ENCODE measurements around the gene CHN2. TPM values are rescaled to one million over a fixed set of nuclear protein-coding genes. Genes with fewer than 3 reads are reported as not detected.

Gene CHN2
- total and polyA plus RNA-seq, 2 donors (not counting 1 experiment from before 2014, with no cell fraction given) = 0.86 to 1.4 TPM

DNA sequence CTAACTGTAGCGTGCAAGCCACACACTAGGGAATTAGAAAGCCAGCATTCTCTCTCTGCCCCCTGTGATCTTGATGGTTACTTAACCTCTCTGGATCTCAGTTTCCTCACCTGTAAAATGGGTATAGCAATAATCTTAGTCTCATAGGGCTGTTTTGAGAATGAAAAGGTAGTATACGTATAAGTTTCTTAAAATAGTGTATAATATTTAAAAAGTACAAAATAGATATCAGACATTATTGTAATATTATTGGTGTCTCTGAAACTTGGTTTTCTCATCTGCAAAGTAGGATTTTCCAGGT lies 80.4 kb downstream of the CHN2 start:
- peaks cover 5% of the 10 kb centered on the region for H3K27me3 Mint-ChIP-seq
- H2AFZ ChIP-seq (ENCODE audit: insufficient read depth, low read depth, low read length, poor library complexity, severe bottlenecking) = no peak overlapping the region
- ChIA-PET CTCF (no interaction called here), POLR2A (no interaction called here)
- H3K27me3 ChIP-seq (replicated peaks in 1 of 4; ENCODE audit: control extremely low read depth in 1 of 4, control insufficient read depth in 3 of 4, insufficient read depth in 4 of 4, low read length in 3 of 4) = no peaks in the 10 kb centered on the region
- H3K4me1 ChIP-seq (ENCODE audit: control insufficient read depth in 2 of 2, insufficient read depth in 2 of 2, low read length in 2 of 2) = no peaks in the 10 kb centered on the region
- H3K36me3 ChIP-seq (replicated peaks in 1 of 2; ENCODE audit: control extremely low read depth in 1 of 2, control insufficient read depth in 1 of 2, extremely low read depth in 1 of 2, insufficient read depth in 2 of 2, low read length in 1 of 2) = no peaks in the 10 kb centered on the region
- TF ChIP-seq, protein P1, sequence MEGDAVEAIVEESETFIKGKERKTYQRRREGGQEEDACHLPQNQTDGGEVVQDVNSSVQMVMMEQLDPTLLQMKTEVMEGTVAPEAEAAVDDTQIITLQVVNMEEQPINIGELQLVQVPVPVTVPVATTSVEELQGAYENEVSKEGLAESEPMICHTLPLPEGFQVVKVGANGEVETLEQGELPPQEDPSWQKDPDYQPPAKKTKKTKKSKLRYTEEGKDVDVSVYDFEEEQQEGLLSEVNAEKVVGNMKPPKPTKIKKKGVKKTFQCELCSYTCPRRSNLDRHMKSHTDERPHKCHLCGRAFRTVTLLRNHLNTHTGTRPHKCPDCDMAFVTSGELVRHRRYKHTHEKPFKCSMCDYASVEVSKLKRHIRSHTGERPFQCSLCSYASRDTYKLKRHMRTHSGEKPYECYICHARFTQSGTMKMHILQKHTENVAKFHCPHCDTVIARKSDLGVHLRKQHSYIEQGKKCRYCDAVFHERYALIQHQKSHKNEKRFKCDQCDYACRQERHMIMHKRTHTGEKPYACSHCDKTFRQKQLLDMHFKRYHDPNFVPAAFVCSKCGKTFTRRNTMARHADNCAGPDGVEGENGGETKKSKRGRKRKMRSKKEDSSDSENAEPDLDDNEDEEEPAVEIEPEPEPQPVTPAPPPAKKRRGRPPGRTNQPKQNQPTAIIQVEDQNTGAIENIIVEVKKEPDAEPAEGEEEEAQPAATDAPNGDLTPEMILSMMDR (IDR thresholded peaks at IDR 0.05) = no peak
- no peak for TF ChIP-seq EZH2 (IDR thresholded peaks at IDR 0.05; ENCODE audit: borderline replicate concordance, insufficient read depth, low read depth, low read length, poor library complexity, severe bottlenecking)
- H3K27ac ChIP-seq (ENCODE audit: low read length in 2 of 2) = no peak overlapping the region
- no CpG with 5 or more reads among the region's 2 CpGs for WGBS (ENCODE audit: insufficient coverage)
- no peak overlapping the region for H3K4me3 ChIP-seq (ENCODE audit: control extremely low read depth in 1 of 5, extremely low read depth in 1 of 5, insufficient read depth in 1 of 5, low read depth in 2 of 5, low read length in 4 of 5)
- no peaks in the 10 kb centered on the region for H4K20me1 ChIP-seq (ENCODE audit: control insufficient read depth, insufficient read depth, low read length, poor library complexity, severe bottlenecking)
- no peak for DNase-seq
- H3K9me3 Mint-ChIP-seq (ENCODE audit: insufficient read depth) = no peaks in the 10 kb centered on the region
- no peak for ATAC-seq (ENCODE audit: low read depth)
- intact Hi-C loops (cut with micrococcal nuclease) = no loop called here
- H3K4me1 Mint-ChIP-seq = peaks cover 13% of the 10 kb centered on the region
- no peak overlapping the region for H3K9ac ChIP-seq (ENCODE audit: low read length)
- H3K4me2 ChIP-seq (replicated peaks; ENCODE audit: low read depth, low read length, poor library complexity, severe bottlenecking) = no peak overlapping the region
- H3K27ac Mint-ChIP-seq = no peak overlapping the region
- H3K9me3 ChIP-seq (ENCODE audit: control extremely low read depth in 1 of 3, control insufficient read depth in 2 of 3, insufficient read depth in 1 of 3, low read length in 2 of 3) = no peaks in the 10 kb centered on the region
- no peak overlapping the region for H3K4me3 Mint-ChIP-seq
- no peaks in the 10 kb centered on the region for H3K79me2 ChIP-seq (ENCODE audit: control insufficient read depth, insufficient read depth, low read length)

DNA sequence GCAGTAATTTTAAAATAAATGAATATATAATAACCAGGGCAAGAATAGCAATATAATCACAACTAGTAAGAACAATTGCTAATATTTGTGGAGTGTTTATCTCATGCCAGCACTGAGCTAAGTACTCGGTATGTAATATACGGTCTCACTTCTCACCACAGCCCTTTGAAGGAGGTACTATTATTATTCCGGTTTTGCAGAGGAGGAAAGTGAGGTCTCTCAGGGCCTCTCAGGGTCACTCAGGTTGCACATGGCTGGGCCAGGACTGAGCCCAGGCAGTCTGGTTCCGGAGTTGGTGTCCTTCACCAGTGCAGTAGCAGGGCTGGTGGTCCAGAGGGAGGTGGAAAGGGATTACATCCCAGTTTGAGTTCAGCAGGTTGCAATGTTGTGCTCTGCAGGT lies 80.9 kb downstream of the CHN2 start:
- ATAC-seq (ENCODE audit: low read depth) (no peak), DNase-seq (no peak)
- Histone ChIP-seq H3K4me1 (ENCODE audit: control insufficient read depth in 2 of 2, insufficient read depth in 2 of 2, low read length in 2 of 2) (no peaks in the 10 kb centered on the region), H3K36me3 (replicated peaks in 1 of 2; ENCODE audit: control extremely low read depth in 1 of 2, control insufficient read depth in 1 of 2, extremely low read depth in 1 of 2, insufficient read depth in 2 of 2, low read length in 1 of 2) (no peaks in the 10 kb centered on the region), H3K27me3 (replicated peaks in 1 of 4; ENCODE audit: control extremely low read depth in 1 of 4, control insufficient read depth in 3 of 4, insufficient read depth in 4 of 4, low read length in 3 of 4) (no peaks in the 10 kb centered on the region), H3K4me2 (replicated peaks; ENCODE audit: low read depth, low read length, poor library complexity, severe bottlenecking) (no peak overlapping the region), H3K9me3 (ENCODE audit: control extremely low read depth in 1 of 3, control insufficient read depth in 2 of 3, insufficient read depth in 1 of 3, low read length in 2 of 3) (no peaks in the 10 kb centered on the region), H2AFZ (ENCODE audit: insufficient read depth, low read depth, low read length, poor library complexity, severe bottlenecking) (no peak overlapping the region), H3K9ac (ENCODE audit: low read length) (no peak overlapping the region), H3K79me2 (ENCODE audit: control insufficient read depth, insufficient read depth, low read length) (no peaks in the 10 kb centered on the region), H4K20me1 (ENCODE audit: control insufficient read depth, insufficient read depth, low read length, poor library complexity, severe bottlenecking) (no peaks in the 10 kb centered on the region), H3K4me3 (ENCODE audit: control extremely low read depth in 1 of 5, extremely low read depth in 1 of 5, insufficient read depth in 1 of 5, low read depth in 2 of 5, low read length in 4 of 5) (no peak overlapping the region), H3K27ac (ENCODE audit: low read length in 2 of 2) (no peak overlapping the region)
- no peak overlapping the region for H3K4me3 Mint-ChIP-seq
- ChIA-PET CTCF (no interaction called here), POLR2A (no interaction called here)
- H3K27me3 Mint-ChIP-seq = peaks cover 5% of the 10 kb centered on the region
- H3K4me1 Mint-ChIP-seq = peaks cover 13% of the 10 kb centered on the region
- intact Hi-C loops (cut with micrococcal nuclease) = no loop called here
- no peaks in the 10 kb centered on the region for H3K9me3 Mint-ChIP-seq (ENCODE audit: insufficient read depth)
- WGBS (ENCODE audit: insufficient coverage) = 87% methylated on average over 2 of the region's 4 CpGs
- TF ChIP-seq, protein P1 (IDR thresholded peaks at IDR 0.05) = no peak
- no peak overlapping the region for H3K27ac Mint-ChIP-seq

All from B cell (primary cell).